A549 (cell line): ENCODE results near the gene PSMA7.

Source experiments
- CTCF ChIP-seq: fragments of >200 bp; sonication (Bioruptor Twin); formaldehyde crosslinking; IDR thresholded peaks from 3 replicates; pipeline ENCODE4 v1.5.1; 2016
- EP300 ChIP-seq, 2 experiments: fragments of >200 bp; sonication (Bioruptor Twin); formaldehyde crosslinking; IDR thresholded peaks; 2 replicates in 1 of 2; 3 replicates in 1 of 2; pipeline ENCODE4 v1.6.1; 2016 to 2017
- MAFK ChIP-seq: fragments of 450-650 bp; IDR thresholded peaks from 2 replicates; pipeline ENCODE4 v1.6.1; 2014; ENCODE audit not compliant: partially characterized antibody
- MAZ ChIP-seq: fragments of 150-350 bp; IDR thresholded peaks from 2 replicates; pipeline ENCODE4 v1.6.1; 2014; ENCODE audit warnings: antibody characterized with exemption, low read depth, low read length, borderline replicate concordance
- PBX3 ChIP-seq: IDR thresholded peaks from 2 replicates; pipeline ENCODE4 v1.6.1; 2012

- no peak for TF ChIP-seq PBX3
- no peak for TF ChIP-seq CTCF
- no peak for TF ChIP-seq EP300 (IDR thresholded peaks at IDR 0.05)
- no peak for TF ChIP-seq MAZ
- TF ChIP-seq MAFK, result no peak
These were observed 25.9 kb downstream of the PSMA7 start for GRCh38 chr20:62117362-62117646.
